Activated gamma-delta T cell treated with Interleukin-2 at 50 U/mL for 16 hours (primary cell): Measurements from ENCODE around the gene TMEM181.
A peak's percentile ranks its signal among the peaks of the same experiment; 100 is the strongest.
"Not testable (repeated sequence)": the region's sequence is repeated elsewhere in the genome, so short reads cannot be mapped to it uniquely, and the experiment has no call there.

ENCODE experiments used
- DNase-seq: peaks from one replicate; pipeline ENCODE4 v3.0.0-alpha.2; 2020

Gene TMEM181

GRCh38 chr6:158538741-158539140, 21.1 kb upstream of the TMEM181 start:
- DNase-seq, result no peak

GRCh38 chr6:158539413-158539812, 20.5 kb upstream of the TMEM181 start:
- no peak for DNase-seq

DNA sequence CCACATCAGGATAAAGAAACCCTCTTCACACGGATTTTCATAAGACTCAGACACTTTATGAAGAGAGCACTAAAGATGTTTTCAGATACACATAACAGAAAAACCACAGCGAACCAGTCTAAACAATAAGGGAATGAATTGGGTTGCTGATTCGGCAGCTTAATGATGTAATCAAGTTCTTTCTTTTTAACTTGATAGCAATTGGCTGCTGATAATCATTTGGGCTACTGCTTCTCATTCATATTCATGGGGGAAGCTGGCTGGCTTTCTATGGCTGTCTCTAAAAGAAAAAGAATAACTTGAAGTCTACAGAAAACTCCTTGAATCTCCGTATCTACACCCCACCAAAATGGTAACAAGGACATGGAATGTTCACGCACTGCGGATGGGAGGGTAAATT, 20.0 kb upstream of the TMEM181 start:
- no peak for DNase-seq

DNA sequence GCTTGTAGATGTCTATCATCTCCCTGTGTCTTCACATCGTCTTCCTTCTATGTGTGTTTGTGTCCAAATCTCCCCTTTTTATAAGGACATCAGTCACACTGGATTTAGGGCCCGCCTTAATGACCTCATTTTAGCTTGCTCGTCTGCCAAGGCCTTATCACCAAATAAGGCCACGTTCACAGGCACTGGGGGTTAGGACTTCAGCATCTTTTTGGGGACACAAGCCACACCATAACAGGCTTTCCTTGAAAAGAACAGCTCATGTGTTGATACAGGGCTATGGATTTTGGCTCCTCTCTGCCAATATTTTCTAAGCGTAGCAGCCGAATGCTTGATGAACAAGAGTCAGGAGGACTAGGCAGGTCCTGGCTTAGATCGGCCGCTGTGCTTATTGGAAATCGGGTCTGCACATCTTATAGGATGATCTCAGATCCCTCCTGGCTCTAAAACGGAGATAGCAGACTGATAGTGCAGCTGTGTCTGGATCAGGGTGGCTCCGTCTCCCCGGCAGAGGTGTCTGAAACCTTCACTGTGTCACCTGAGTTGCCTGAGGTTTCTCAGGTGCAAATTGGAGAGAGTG, 16.2 kb upstream of the TMEM181 start:
- no peak for DNase-seq

DNA sequence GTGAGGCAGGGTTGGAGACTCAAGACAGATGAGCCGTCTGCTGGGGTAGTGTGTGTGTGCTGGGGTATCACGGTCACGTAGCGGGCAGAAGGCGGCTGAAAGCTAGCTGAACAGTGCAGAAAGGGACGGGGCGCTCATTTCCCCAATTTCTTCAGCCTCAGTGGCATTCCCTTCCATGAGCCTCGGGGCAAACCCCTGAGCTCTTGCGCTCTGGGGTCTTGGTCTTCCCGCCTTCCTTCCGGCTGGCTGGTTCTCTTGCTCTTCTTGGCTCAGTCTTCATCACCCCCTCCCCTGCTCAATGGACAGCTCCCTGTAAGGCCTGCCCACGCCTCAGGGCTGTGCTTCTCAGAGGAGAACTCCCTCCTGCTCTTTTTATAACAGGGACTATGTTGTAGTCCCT, 15.5 kb upstream of the TMEM181 start:
- no peak for DNase-seq

- DNase-seq, result no peak
These were observed 14.6 kb upstream of the TMEM181 start for GRCh38 chr6:158545043-158545966.

- no peak for DNase-seq
These were observed 11.3 kb upstream of the TMEM181 start for GRCh38 chr6:158548418-158549161.

- no peak for DNase-seq
These were observed 7.7 kb upstream of the TMEM181 start for GRCh38 chr6:158552055-158552795.

- no peak for DNase-seq
These were observed 7.1 kb upstream of the TMEM181 start for GRCh38 chr6:158552796-158553138.

DNA sequence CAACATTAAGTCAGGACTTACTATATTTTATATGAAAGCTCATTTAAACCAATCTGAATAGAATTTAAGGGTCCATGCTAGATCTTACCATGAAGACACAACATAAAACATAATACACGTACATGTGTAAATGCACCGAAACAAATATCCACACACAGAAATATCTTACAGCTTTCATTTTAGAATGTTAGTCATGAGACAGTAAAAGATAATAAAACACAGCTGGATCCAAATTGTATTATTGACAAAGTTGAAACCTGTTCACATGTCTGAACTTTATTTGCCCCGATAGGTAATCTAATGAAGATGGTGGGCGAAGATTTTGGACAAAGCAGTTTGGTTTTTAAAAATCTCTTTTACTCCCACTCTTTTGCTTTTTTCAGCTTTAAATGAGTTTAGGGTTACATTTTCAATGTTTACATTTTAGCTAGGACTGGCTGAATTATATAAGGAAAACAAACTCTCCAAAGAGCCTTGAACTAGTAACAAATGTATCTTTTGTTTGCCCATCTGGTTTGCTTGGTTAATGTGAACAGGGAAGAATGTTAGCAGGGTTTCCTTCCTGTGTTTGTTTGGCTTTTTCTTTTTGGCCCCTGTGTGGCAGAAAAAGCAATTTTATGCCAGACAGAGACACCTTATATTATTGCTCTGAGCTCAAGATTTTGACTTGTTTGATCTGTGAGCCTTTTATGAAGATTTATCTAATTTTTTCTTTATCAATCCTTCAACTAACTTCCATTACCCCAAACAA, 5.1 kb upstream of the TMEM181 start:
- no peak for DNase-seq

DNA sequence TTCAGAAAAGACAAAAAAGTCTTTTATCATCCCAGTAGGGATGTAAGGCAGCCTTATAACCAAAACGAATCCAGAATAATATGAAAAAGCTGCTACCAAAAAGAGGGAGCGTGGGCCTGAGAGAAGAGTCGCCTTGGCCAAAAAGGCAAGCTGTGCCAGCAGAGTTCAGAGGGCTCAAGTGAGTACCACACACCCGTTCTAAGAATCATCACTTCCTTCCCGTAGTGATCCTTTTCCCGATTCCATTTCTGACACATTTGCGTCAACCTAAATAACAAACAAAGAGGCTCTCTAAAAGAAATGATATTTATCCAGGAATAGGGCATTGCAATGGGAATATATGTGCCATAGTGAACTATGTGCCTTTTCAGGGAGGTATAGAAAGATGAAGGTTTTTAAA, 3.8 kb upstream of the TMEM181 start:
- DNase-seq, result no peak

GRCh38 chr6:158557110-158557509, 2.8 kb upstream of the TMEM181 start:
- not testable (repeated sequence) for DNase-seq

GRCh38 chr6:158557927-158558326, 2.0 kb upstream of the TMEM181 start:
- DNase-seq, result no peak

DNA sequence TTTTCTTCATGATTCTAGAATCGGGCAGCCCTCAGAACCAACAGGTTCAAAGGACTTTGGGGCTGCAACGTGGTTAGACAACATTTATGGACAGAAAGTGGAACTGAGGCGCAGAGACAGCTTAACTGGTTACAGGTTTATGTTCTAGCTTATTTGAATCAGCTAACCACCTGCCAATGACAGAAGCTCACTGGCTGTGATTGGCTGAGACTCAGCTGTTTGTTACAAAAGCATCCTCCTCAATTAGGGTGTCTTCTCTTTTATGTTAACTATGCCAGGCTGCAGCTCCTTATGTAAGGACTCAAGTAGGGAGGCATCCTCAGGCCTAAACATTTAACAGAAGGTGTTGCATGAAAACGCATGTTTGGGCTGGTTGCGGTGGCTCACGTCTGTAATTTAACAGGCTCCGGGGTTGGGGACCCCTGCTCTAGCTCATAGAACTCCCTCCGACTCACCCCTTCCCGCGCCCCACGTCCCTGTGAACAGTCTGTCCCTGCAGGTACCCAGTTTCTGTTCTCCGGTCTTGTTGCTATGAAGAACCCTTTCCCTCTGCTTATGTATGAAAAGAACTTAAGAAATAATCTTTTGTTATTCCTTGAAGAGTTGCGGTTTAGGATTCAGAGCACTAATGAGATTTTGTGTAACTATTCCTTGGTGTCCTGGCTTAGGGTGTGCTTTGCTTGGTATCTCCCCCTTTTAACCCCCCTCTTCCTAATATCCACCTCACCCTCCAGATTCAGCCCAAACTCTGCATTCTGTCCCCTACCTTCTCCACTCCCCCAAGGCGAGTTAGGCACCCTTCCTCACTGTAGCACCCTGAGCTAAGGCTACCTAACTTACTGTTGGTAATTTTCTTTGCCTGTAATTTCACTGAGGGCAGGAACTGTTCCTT, 1.2 kb upstream of the TMEM181 start:
- no peak for DNase-seq

DNA sequence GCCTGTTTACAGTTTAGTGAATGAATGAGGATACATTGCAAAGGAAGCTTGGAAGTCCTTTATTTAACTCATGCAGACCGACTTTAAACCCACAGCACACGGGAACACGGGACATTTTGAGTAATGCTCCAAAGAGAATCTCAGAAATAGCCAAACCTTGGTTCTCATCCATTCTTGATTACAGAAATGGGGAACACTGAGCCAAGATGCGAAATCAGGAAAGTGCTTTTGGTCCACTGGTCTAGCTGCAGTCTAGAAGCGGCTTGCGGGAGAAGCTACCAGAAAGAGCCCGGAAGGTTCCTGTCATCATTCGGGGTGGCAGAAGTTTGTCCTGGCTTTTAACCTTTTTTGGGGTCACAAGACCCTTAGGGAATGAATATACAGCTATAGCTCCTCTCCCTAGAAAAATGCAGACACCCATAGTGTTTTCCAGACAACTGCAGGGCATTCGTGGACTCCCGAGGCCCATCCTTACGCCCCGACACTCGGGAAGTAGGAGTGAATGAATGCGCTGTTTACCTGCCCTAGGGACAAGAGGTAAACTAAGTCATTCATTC, 475 bp upstream of the TMEM181 start:
- DNase-seq, result no peak

GRCh38 chr6:158560836-158561320, 987 bp downstream of the TMEM181 start:
- DNase-seq, result no peak

- DNase-seq, result no peak
These were observed 1.5 kb downstream of the TMEM181 start for GRCh38 chr6:158561321-158561884.

GRCh38 chr6:158561938-158562337, 2.0 kb downstream of the TMEM181 start:
- no peak for DNase-seq

GRCh38 chr6:158564243-158565121, 4.6 kb downstream of the TMEM181 start:
- DNase-seq, result peak; percentile 29

GRCh38 chr6:158565122-158565429, 5.2 kb downstream of the TMEM181 start:
- DNase-seq, result no peak
